ENCODE results near the gene GNG12. TPM values are rescaled to one million over a fixed set of nuclear protein-coding genes. Genes with fewer than 3 reads are reported as not detected.

Gene GNG12
- total RNA-seq, 1 donor from 2014 or later: 23.2 TPM

- TF ChIP-seq CTCF (conservative IDR thresholded peaks at IDR 0.05): no peak
- Mint-ChIP-seq H3K4me3 (no peak overlapping the region), H3K27ac (no peak overlapping the region), H3K27me3 (no peaks in the 10 kb centered on the region), H3K36me3 (no peaks in the 10 kb centered on the region), H3K9me3 (no peaks in the 10 kb centered on the region), H3K4me1 (ENCODE audit: unreplicated experiment) (peaks cover 22% of the 10 kb centered on the region)
- DNase-seq (ENCODE audit: extremely low spot score, unreplicated experiment): no peak
Measured at GRCh38 chr1:67719329-67720196, 113.7 kb downstream of the GNG12 start.

- H3K9me3 Mint-ChIP-seq: no peaks in the 10 kb centered on the region
- TF ChIP-seq CTCF (conservative IDR thresholded peaks at IDR 0.05): no peak
- H3K4me3 Mint-ChIP-seq: no peak overlapping the region
- DNase-seq (ENCODE audit: extremely low spot score, unreplicated experiment): no peak
- H3K36me3 Mint-ChIP-seq: no peaks in the 10 kb centered on the region
- H3K27me3 Mint-ChIP-seq: no peaks in the 10 kb centered on the region
- peaks cover 39% of the 10 kb centered on the region for H3K4me1 Mint-ChIP-seq (ENCODE audit: unreplicated experiment)
- H3K27ac Mint-ChIP-seq: no peak overlapping the region
Measured at GRCh38 chr1:67717876-67718275, 115.4 kb downstream of the GNG12 start.

- Mint-ChIP-seq H3K9me3 (no peaks in the 10 kb centered on the region), H3K36me3 (no peaks in the 10 kb centered on the region), H3K4me1 (ENCODE audit: unreplicated experiment) (peaks cover 39% of the 10 kb centered on the region), H3K27ac (no peak overlapping the region), H3K4me3 (no peak overlapping the region), H3K27me3 (no peaks in the 10 kb centered on the region)
- no peak for DNase-seq (ENCODE audit: extremely low spot score, unreplicated experiment)
- TF ChIP-seq CTCF (conservative IDR thresholded peaks at IDR 0.05): no peak
Measured at GRCh38 chr1:67716800-67717199, 116.5 kb downstream of the GNG12 start.

GRCh38 chr1:67715819-67716218, 117.4 kb downstream of the GNG12 start:
- Mint-ChIP-seq H3K27ac (no peak overlapping the region), H3K36me3 (no peaks in the 10 kb centered on the region), H3K4me3 (no peak overlapping the region), H3K9me3 (no peaks in the 10 kb centered on the region), H3K27me3 (no peaks in the 10 kb centered on the region), H3K4me1 (ENCODE audit: unreplicated experiment) (peaks cover 49% of the 10 kb centered on the region)
- TF ChIP-seq CTCF (conservative IDR thresholded peaks at IDR 0.05): no peak
- DNase-seq (ENCODE audit: extremely low spot score, unreplicated experiment): no peak

- Mint-ChIP-seq H3K4me1 (ENCODE audit: unreplicated experiment) (peaks cover 42% of the 10 kb centered on the region), H3K9me3 (no peaks in the 10 kb centered on the region), H3K36me3 (no peaks in the 10 kb centered on the region), H3K4me3 (no peak overlapping the region), H3K27me3 (no peaks in the 10 kb centered on the region), H3K27ac (peak overlapping the region; percentile 28)
- no peak for DNase-seq (ENCODE audit: extremely low spot score, unreplicated experiment)
- no peak for TF ChIP-seq CTCF (conservative IDR thresholded peaks at IDR 0.05)
Measured at GRCh38 chr1:67713057-67713846, 120.0 kb downstream of the GNG12 start.
